HG03439 (cell line): ENCODE results near the gene MRC1.
A peak's percentile ranks its signal among the peaks of the same experiment; 100 is the strongest.

Experiments used
- ATAC-seq: cut with Tn5 transposase; IDR thresholded peaks from one replicate; pipeline ENCODE4 v1.9.1; 2021; ENCODE audit warnings: mild to moderate bottlenecking, moderate library complexity; ENCODE audit not compliant: unreplicated experiment

The MRC1 gene

DNA sequence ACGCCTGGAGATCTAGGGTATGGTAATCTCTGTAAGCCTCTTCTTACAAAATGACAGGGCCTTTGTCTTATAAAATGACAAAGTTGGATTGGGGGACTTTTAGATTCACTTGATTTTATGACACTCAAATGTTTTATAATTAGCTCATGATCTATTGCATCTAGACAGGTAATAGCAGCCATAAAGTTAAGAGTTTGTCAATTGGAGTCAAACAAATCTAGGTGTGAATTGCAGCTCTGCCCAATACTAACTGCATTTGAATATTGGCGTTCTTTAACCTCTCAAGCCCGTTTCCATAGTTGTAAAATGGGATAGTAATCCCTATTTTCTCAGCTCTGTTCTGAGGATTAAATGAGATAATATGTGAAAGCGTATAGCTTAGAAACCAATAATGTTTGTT lies 14.1 kb upstream of the MRC1 start:
- ATAC-seq: no peak

GRCh38 chr10:17795813-17796594 lies 13.1 kb upstream of the MRC1 start:
- no peak for ATAC-seq

DNA sequence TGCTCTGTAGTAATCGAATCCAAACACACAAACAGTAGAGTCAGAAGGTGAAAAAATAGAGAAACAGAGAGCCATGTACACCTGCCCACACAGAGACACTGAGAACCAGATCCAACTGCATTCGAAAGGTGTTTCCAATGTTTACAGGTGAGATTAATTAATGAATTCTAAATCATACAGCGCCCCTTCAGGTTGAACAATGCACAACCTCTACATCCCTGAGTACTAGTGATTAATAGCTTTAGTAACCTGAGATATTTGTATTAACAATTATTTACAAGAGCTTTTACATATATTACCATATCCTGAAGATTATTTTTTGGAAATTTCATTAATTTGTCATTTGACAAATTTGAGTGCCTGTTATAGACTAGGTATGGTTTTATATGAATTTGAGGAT lies 7.6 kb upstream of the MRC1 start:
- no peak for ATAC-seq

DNA sequence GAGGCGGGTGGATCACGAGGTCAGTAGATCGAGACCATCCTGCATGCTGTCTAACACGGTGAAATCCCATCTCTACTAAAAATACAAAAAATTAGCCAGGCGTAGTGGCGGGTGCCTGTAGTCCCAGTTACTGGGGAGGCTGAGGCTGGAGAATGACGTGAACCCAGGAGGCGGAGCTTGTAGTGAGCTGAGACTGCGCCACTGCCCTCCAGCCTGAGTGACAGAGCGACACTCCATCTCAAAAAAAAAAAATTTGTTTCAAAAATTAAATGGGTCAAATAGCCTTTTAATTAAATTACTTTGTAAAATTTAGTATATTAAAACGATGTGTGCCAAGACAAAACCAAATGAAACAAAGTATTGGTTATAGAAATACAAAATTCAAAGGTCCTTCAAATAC lies 6.8 kb upstream of the MRC1 start:
- ATAC-seq: no peak

GRCh38 chr10:17802976-17803375 lies 6.2 kb upstream of the MRC1 start:
- no peak for ATAC-seq

DNA sequence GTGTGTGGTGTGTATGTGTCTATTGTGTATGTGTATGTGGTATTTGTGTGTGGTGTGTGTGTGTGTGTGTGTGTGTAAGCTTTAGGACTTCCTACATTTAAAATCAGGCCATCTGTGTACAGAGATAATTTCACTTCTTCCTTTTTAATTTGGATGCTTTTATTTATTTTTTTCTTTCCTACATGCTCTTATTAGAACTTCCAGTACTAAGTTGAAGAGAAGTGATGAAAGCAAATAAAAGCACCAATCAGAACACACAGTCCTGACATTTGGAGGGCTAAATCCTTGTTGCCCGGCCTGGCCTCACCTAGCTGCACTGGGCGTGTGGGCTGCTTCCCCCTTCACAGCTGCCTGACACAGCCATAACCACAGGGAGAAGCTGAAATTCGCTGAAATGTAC lies 3.8 kb upstream of the MRC1 start:
- ATAC-seq: no peak

GRCh38 chr10:17805921-17806577 lies 3.1 kb upstream of the MRC1 start:
- peak; percentile 58 for ATAC-seq

GRCh38 chr10:17811146-17811865 lies 2.2 kb downstream of the MRC1 start:
- no peak for ATAC-seq

DNA sequence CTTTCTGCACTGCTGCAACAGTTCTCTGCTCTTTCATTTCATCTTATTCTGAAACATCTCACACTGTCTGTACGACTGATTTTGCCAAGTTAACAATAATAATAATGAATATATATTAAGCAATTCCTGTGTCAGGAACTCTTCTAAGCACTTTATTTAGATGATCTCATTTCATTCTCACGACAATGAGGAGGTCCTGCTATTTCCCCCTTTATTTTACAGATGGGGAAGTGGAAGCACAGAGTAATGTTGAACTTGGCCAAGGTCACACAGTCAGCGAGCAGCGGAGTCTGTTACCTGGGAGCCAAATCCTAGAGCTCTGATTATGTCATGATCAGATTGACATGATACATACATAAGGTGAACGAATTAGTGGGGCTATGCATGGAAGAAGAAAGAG lies 5.8 kb downstream of the MRC1 start:
- no peak for ATAC-seq

GRCh38 chr10:17816199-17816598 lies 7.1 kb downstream of the MRC1 start:
- ATAC-seq: no peak

DNA sequence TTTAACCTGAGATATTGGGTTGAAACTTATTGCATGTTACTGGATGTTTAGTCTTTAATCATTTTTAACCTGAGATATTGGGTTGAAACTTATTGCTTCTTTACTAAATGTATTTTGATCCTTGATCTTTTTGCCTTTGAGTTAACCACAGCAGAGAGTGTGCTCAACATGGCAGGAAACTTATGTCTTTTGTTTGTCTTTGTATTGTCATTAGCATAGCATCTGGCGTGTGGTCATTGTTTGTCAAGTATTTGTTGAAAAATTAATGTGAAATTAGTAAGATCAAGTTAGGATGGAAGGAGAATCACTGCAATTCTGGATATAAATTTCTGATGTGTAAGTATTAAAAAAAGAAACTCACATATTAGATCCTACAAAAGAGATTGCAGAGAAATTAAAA lies 8.2 kb downstream of the MRC1 start:
- no peak for ATAC-seq

- no peak for ATAC-seq
These were observed 8.6 kb downstream of the MRC1 start for GRCh38 chr10:17817790-17818189.

DNA sequence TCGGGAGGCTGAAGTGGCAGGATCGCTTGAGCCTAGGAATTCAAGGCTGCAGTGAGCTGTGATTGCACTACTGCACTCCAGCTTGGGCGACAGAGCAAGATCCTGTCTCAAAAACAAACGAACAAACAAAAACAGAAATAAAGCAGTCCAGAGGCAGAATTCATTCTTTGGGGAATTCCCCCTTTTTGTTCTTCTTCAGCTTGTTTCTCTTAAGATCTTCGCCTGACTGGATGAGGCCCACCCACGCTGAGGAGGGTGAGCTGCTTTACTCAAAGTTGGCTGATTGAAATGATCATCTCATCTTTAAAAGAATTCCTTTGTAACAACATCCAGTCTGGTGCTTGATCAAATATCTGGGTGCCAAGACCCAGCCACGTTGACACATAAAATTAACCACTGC lies 10.7 kb downstream of the MRC1 start:
- ATAC-seq: no peak

- ATAC-seq: no peak
These were observed 11.8 kb downstream of the MRC1 start for GRCh38 chr10:17820943-17821342.

- no peak for ATAC-seq
These were observed 12.7 kb downstream of the MRC1 start for GRCh38 chr10:17821893-17822292.

- ATAC-seq: no peak
These were observed 22.2 kb downstream of the MRC1 start for GRCh38 chr10:17831341-17831740.

DNA sequence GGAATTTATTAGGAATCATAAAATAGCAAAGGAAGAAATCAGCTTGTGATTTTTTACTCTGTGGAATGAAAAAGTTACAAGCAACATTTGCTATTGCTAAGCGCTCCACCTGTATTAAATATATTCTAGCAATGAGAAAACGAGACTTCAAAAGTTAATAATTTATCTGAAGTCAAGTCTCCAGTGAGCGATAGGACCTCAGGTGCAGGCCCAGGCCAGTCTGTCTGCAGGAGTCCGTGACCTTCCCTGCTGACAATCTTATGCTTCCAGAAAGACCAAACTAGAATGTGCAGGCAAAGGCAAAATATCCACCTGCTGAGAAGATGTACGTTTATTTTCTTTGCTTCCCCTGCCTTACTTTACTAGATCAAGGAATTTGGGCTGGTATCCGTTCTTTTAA lies 22.7 kb downstream of the MRC1 start:
- ATAC-seq: no peak

GRCh38 chr10:17833656-17834055 lies 24.5 kb downstream of the MRC1 start:
- no peak for ATAC-seq

GRCh38 chr10:17835688-17836087 lies 26.5 kb downstream of the MRC1 start:
- no peak for ATAC-seq

GRCh38 chr10:17836942-17837341 lies 27.8 kb downstream of the MRC1 start:
- ATAC-seq: no peak

DNA sequence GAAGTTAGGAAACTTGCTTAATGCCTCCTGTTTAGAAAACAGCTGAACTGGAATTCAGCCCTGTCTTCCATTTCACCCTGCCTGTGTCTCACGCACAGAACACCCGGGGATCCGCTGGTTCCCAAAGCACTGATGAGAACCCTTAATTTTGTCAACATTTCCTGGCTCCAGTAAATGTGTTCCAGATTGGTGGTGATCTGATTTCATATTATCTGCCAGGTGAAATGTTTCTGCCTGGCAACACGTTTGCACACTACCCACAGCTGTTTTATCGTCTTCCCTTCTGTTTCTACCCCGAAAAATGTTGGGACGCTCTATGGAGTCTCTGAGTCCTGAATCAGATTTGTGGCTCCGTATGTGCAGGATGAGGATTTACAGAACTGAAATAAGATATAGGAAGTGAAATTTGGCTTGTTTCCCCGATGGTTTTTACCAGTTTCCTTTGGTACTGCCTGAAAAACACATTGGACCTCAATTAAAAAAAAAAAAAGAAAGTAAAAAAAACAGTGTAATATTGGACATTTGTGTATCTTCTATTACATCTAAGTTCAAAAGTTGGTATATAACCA lies 29.0 kb downstream of the MRC1 start:
- ATAC-seq: no peak

DNA sequence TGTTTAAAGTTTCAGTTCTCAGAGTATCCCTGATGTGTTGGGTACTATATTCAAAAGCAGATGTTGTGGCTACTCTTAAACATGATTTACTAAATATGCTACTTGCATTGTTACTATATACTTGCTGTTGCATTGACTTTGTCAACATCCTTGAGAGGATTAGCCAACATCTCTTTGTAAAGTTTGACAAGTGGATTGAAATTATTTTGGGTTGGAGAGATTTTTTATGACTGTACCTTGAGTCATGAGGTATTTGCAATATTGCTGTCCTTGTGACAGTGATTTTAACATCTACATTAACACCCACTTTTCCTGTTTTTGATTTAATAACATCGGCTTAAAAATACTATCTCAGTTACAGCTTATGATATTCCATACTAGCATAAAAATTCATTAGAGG lies 31.9 kb downstream of the MRC1 start:
- ATAC-seq: no peak
